Stimulated activated CD4-positive, alpha-beta T cell treated with anti-CD3 and anti-CD28 coated beads, Interleukin-15, amount 100 ng/mL, for 48 hours (primary cell): Measurements from ENCODE around the gene GBP7.
"Not testable (repeated sequence)": the region's sequence is repeated elsewhere in the genome, so short reads cannot be mapped to it uniquely, and the experiment has no call there.

Source experiments
- DNase-seq, 2 donors: peaks; one replicate each; pipeline ENCODE4 v3.0.0-alpha.2; 2020; ENCODE audit warnings: low read depth in 2 of 2

Gene GBP7

GRCh38 chr1:89170170-89171066, 5.4 kb downstream of the GBP7 start:
- DNase-seq: no peak

- DNase-seq: no peak
Measured at GRCh38 chr1:89169166-89169565, 6.6 kb downstream of the GBP7 start.

GRCh38 chr1:89167590-89168230, 8.1 kb downstream of the GBP7 start:
- no peak for DNase-seq

GRCh38 chr1:89166705-89167104, 9.1 kb downstream of the GBP7 start:
- DNase-seq: no peak

GRCh38 chr1:89165811-89166210, 10.0 kb downstream of the GBP7 start:
- DNase-seq: no peak

GRCh38 chr1:89151047-89151446, 24.8 kb downstream of the GBP7 start:
- DNase-seq: no peak

GRCh38 chr1:89149976-89150375, 25.8 kb downstream of the GBP7 start:
- no peak for DNase-seq

GRCh38 chr1:89149229-89149628, 26.6 kb downstream of the GBP7 start:
- no peak for DNase-seq

GRCh38 chr1:89147678-89148658, 27.8 kb downstream of the GBP7 start:
- DNase-seq: no peak

- no peak for DNase-seq
Measured at GRCh38 chr1:89146721-89147120, 29.1 kb downstream of the GBP7 start.

GRCh38 chr1:89143484-89143883, 32.3 kb downstream of the GBP7 start:
- DNase-seq: no peak

GRCh38 chr1:89142160-89142559, 33.6 kb downstream of the GBP7 start:
- DNase-seq: no peak

- no peak for DNase-seq
Measured at GRCh38 chr1:89133747-89134146, 42.1 kb downstream of the GBP7 start.

GRCh38 chr1:89130716-89131115, 45.1 kb downstream of the GBP7 start:
- DNase-seq: no peak

- DNase-seq: no peak
Measured at GRCh38 chr1:89129911-89130310, 45.9 kb downstream of the GBP7 start.

- not testable (repeated sequence) for DNase-seq
Measured at GRCh38 chr1:89128003-89128458, 47.8 kb downstream of the GBP7 start.

GRCh38 chr1:89126602-89127565, 48.9 kb downstream of the GBP7 start:
- DNase-seq: peak; percentile 77 to 80

GRCh38 chr1:89125913-89126580, 49.8 kb downstream of the GBP7 start, which contains the start of gene GBP2:
Gene GBP2 (minus strand): TSS chr1:89126114. CDS start chr1:89121966, 4,148 bp downstream.
- DNase-seq: no peak

GRCh38 chr1:89125240-89125912, 50.4 kb downstream of the GBP7 start:
- no peak for DNase-seq
